Liver (tissue), 3 donors: ENCODE results near the gene FAM149B1.

Source experiments
- CTCF ChIP-seq: fragments of 150-350 bp; IDR thresholded peaks from 2 replicates; pipeline ENCODE4 v1.5.1; 2017; ENCODE audit warnings: improper control_type of control experiment, low read depth, low read length; ENCODE audit not compliant: missing input control
- EGR1 ChIP-seq, 2 donors: IDR thresholded peaks; 2 replicates each; pipeline ENCODE4 v1.6.1; 2016 to 2018; ENCODE audit warnings: antibody characterized with exemption in 2 of 2, low read depth in 2 of 2
- FOXA1 ChIP-seq: IDR thresholded peaks from 2 replicates; pipeline ENCODE4 v1.6.1; 2016; ENCODE audit warnings: antibody characterized with exemption
- FOXA2 ChIP-seq: IDR thresholded peaks from 2 replicates; pipeline ENCODE4 v1.6.1; 2016; ENCODE audit warnings: antibody characterized with exemption
- GABPA ChIP-seq, 2 donors: IDR thresholded peaks in 1 of 2; conservative IDR thresholded peaks in 1 of 2; 2 replicates each; pipeline ENCODE4 v1.6.1; 2016; ENCODE audit warnings: antibody characterized with exemption in 2 of 2, mild to moderate bottlenecking in 1 of 2, moderate library complexity in 1 of 2
- HNF4G ChIP-seq: IDR thresholded peaks from 2 replicates; pipeline ENCODE4 v1.6.1; 2016; ENCODE audit warnings: antibody characterized with exemption
- JUND ChIP-seq, 2 donors: IDR thresholded peaks; 2 replicates each; pipeline ENCODE4 v1.6.1; 2016; ENCODE audit warnings: antibody characterized with exemption in 2 of 2
- MAX ChIP-seq: IDR thresholded peaks from 2 replicates; pipeline ENCODE4 v1.6.1; 2016; ENCODE audit warnings: antibody characterized with exemption
- RAD21 ChIP-seq, 2 donors: IDR thresholded peaks; 2 replicates each; pipeline ENCODE4 v1.6.1; 2016; ENCODE audit warnings: antibody characterized with exemption in 2 of 2, mild to moderate bottlenecking in 2 of 2
- REST ChIP-seq: IDR thresholded peaks from 2 replicates; pipeline ENCODE4 v1.6.1; 2016; ENCODE audit warnings: antibody characterized with exemption, mild to moderate bottlenecking
- RXRA ChIP-seq, 2 donors: IDR thresholded peaks; 2 replicates each; pipeline ENCODE4 v1.6.1; 2017 to 2018; ENCODE audit warnings: antibody characterized with exemption in 2 of 2, mild to moderate bottlenecking in 1 of 2
- SP1 ChIP-seq: IDR thresholded peaks from 2 replicates; pipeline ENCODE4 v1.6.1; 2018; ENCODE audit warnings: antibody characterized with exemption, mild to moderate bottlenecking
- TAF1 ChIP-seq: conservative IDR thresholded peaks from 2 replicates; pipeline ENCODE4 v1.6.1; 2016; ENCODE audit warnings: antibody characterized with exemption, mild to moderate bottlenecking
- YY1 ChIP-seq: IDR thresholded peaks from 2 replicates; pipeline ENCODE4 v1.6.1; 2016; ENCODE audit warnings: antibody characterized with exemption, mild to moderate bottlenecking
- donor health status: healthy.
- donor health status: healthy.

GRCh38 chr10:73186266-73186665, 18.3 kb downstream of the FAM149B1 start:
- TF ChIP-seq RAD21 (IDR thresholded peaks at IDR 0.05) (no peak), CTCF (no peak), GABPA (IDR thresholded peaks at IDR 0.05 in 1 of 2, conservative IDR thresholded peaks at IDR 0.05 in 1 of 2) (no peak), RXRA (IDR thresholded peaks at IDR 0.05) (no peak), REST (no peak), MAX (no peak), YY1 (no peak), HNF4G (no peak), JUND (IDR thresholded peaks at IDR 0.05) (no peak), SP1 (no peak), EGR1 (IDR thresholded peaks at IDR 0.05; ENCODE audit: low read depth in 2 of 2) (no peak), FOXA2 (no peak), TAF1 (no peak), FOXA1 (no peak)
